ENCODE results near the gene HRH3. TPM values are rescaled to one million over a fixed set of nuclear protein-coding genes. Genes with fewer than 3 reads are reported as not detected.

Gene HRH3
- total and polyA plus RNA-seq, 2 donors (not counting 1 experiment from before 2014, with no cell fraction given): not detected

DNA sequence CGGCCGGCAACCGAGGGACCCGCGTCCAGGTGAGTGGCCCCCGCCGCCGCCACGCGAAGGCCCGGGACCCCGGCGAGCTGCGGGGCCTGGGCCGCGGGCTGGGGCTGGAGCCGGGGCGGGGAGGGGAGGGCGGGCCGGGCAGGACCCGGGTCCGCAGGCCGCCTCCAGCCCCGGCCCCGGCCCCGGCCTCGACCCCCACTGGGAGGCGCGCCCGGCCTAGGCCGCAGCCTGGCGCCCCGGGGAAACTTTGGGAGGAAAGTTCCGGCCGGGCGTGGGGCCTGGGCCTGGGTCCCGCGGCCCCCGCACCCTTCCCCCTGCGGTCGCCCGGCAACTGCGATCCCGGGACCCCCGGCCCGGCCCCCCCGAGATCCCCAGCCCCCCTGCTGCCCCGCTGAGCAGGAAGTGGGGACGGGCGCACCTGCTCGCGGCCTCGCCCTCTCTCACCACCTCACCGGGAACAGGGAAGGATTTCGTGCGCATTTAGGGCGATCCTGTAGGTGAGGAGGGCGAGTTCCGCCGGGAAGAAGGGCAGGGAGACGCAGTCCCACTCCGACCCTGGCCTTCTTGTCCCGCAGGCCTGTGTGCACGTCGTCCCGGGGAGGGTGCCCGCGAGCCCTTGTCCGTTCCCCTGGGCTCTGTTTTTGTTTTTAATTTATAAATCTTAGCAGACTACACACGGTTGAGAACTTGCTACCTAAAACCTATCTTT is 18.6 kb upstream of the HRH3 start:
- POLR2A ChIA-PET: no interaction called here
- Histone ChIP-seq H3K9me3 (ENCODE audit: control extremely low read depth in 1 of 3, control insufficient read depth in 2 of 3, insufficient read depth in 1 of 3, low read length in 2 of 3) (peaks cover 0 to 11% (median 3%) of the 10 kb centered on the region in 3 donors), H3K4me2 (replicated peaks; ENCODE audit: low read depth, low read length, poor library complexity, severe bottlenecking) (peak overlapping the region; percentile 95), H3K79me2 (ENCODE audit: control insufficient read depth, insufficient read depth, low read length) (peaks cover 66% of the 10 kb centered on the region), H3K27ac (ENCODE audit: low read length in 2 of 2) (peak overlapping the region; percentile 27 to 83), H3K36me3 (replicated peaks in 1 of 2; ENCODE audit: control extremely low read depth in 1 of 2, control insufficient read depth in 1 of 2, extremely low read depth in 1 of 2, insufficient read depth in 2 of 2, low read length in 1 of 2) (peaks cover 0 to 14% of the 10 kb centered on the region in 2 experiments), H4K20me1 (ENCODE audit: control insufficient read depth, insufficient read depth, low read length, poor library complexity, severe bottlenecking) (peaks cover 50% of the 10 kb centered on the region), H3K9ac (ENCODE audit: low read length) (peak overlapping the region; percentile 74), H3K4me3 (ENCODE audit: control extremely low read depth in 1 of 5, extremely low read depth in 1 of 5, insufficient read depth in 1 of 5, low read depth in 2 of 5, low read length in 4 of 5) (peak overlapping the region; percentile 46 to 74 (median 60)), H3K27me3 (replicated peaks in 1 of 4; ENCODE audit: control extremely low read depth in 1 of 4, control insufficient read depth in 3 of 4, insufficient read depth in 4 of 4, low read length in 3 of 4) (peaks cover 0 to 12% (median 0%) of the 10 kb centered on the region in 4 experiments), H2AFZ (ENCODE audit: insufficient read depth, low read depth, low read length, poor library complexity, severe bottlenecking) (peak overlapping the region; percentile 54), H3K4me1 (ENCODE audit: control insufficient read depth in 2 of 2, insufficient read depth in 2 of 2, low read length in 2 of 2) (peaks cover 17 to 22% of the 10 kb centered on the region in 2 donors)
- WGBS (ENCODE audit: insufficient coverage): 1% methylated on average over 54 of the region's 70 CpGs
- ATAC-seq (ENCODE audit: low read depth) (peak; percentile 1), DNase-seq (peak; percentile 45)
- CTCF ChIA-PET: interaction anchor here (0.7 to 0.8 kb wide), 2 partner anchors 144 to 228 kb away, joined by 3 to 4 read pairs; no protein-coding TSS in a partner anchor
- peak overlapping the region; percentile 81 for H3K4me3 Mint-ChIP-seq
- no peaks in the 10 kb centered on the region for H3K9me3 Mint-ChIP-seq (ENCODE audit: insufficient read depth)
- peak overlapping the region; percentile 61 for H3K27ac Mint-ChIP-seq
- TF ChIP-seq EZH2 (IDR thresholded peaks at IDR 0.05; ENCODE audit: borderline replicate concordance, insufficient read depth, low read depth, low read length, poor library complexity, severe bottlenecking): no peak
- TF ChIP-seq, protein P1, sequence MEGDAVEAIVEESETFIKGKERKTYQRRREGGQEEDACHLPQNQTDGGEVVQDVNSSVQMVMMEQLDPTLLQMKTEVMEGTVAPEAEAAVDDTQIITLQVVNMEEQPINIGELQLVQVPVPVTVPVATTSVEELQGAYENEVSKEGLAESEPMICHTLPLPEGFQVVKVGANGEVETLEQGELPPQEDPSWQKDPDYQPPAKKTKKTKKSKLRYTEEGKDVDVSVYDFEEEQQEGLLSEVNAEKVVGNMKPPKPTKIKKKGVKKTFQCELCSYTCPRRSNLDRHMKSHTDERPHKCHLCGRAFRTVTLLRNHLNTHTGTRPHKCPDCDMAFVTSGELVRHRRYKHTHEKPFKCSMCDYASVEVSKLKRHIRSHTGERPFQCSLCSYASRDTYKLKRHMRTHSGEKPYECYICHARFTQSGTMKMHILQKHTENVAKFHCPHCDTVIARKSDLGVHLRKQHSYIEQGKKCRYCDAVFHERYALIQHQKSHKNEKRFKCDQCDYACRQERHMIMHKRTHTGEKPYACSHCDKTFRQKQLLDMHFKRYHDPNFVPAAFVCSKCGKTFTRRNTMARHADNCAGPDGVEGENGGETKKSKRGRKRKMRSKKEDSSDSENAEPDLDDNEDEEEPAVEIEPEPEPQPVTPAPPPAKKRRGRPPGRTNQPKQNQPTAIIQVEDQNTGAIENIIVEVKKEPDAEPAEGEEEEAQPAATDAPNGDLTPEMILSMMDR (IDR thresholded peaks at IDR 0.05): no peak
- H3K27me3 Mint-ChIP-seq: peaks cover 5% of the 10 kb centered on the region
- H3K4me1 Mint-ChIP-seq: peaks cover 30% of the 10 kb centered on the region
- intact Hi-C loops (cut with micrococcal nuclease): loop anchor here (1.0 to 5.0 kb wide), 11 partner anchors 18 to 714 kb away; partner anchors contain the start of genes ADRM1, CABLES2, HRH3 and LSM14B

All from B cell (primary cell).